IMR-90 (cell line): Measurements from ENCODE around the gene CD44. TPM values are rescaled to one million over a fixed set of nuclear protein-coding genes. Genes with fewer than 3 reads are reported as not detected.

Experiments used
- ATAC-seq: fragments of 200-7000 bp; cut with Tn5 transposase; 2 replicates; pipeline ENCODE4 v1.9.1; 2020; ENCODE audit warnings: low read depth, mild to moderate bottlenecking, moderate library complexity
- BruUV-seq: library from RNA; stranded (reverse); fragments of 400-500 nt; replicated peaks from 2 replicates; lab custom pipeline; 2021; lab: Mats Ljungman, UMichigan
- CTCF ChIA-PET: fragments of 300-600 bp; formaldehyde crosslinking; extraction: SDS; loops from one replicate; lab custom pipeline; 2021; ENCODE audit warnings: antibody characterized with exemption; lab: Yijun Ruan, JAX
- POLR2A ChIA-PET: fragments of 300-600 bp; sonication (Branson Sonifier 250); formaldehyde crosslinking; loops from one replicate; lab custom pipeline; 2022; ENCODE audit warnings: antibody characterized with exemption; ENCODE audit not compliant: unreplicated experiment; lab: Charles Lee
- DNase-seq: peaks from one replicate; pipeline ENCODE4 v3.0.0; 2013
- H2AFZ ChIP-seq: replicated peaks from 2 replicates; pipeline ENCODE3; 2013; ENCODE audit warnings: low read length, mild to moderate bottlenecking; ENCODE audit not compliant: poor library complexity
- H2AK5ac ChIP-seq: 2 replicates; pipeline ENCODE4 v1.6.1; 2013; ENCODE audit warnings: low read depth, low read length, inconsistent platforms
- H2AK9ac ChIP-seq: replicated peaks from 2 replicates; pipeline ENCODE3; 2013; ENCODE audit warnings: mild to moderate bottlenecking, low read depth, low read length, moderate library complexity; ENCODE audit not compliant: poor library complexity
- H2BK120ac ChIP-seq: 2 replicates; pipeline ENCODE4 v1.6.1; 2013; ENCODE audit warnings: low read depth, low read length, inconsistent platforms
- H2BK15ac ChIP-seq: 3 replicates; pipeline ENCODE4 v1.6.1; 2013; ENCODE audit warnings: low read depth, low read length, inconsistent platforms
- H2BK20ac ChIP-seq: 2 replicates; pipeline ENCODE4 v1.6.1; 2013; ENCODE audit warnings: low read depth, mild to moderate bottlenecking, inconsistent platforms, low read length, moderate library complexity
- H2BK5ac ChIP-seq: 2 replicates; pipeline ENCODE4 v1.6.1; 2013; ENCODE audit warnings: mild to moderate bottlenecking, low read depth, low read length, inconsistent platforms; ENCODE audit not compliant: poor library complexity, severe bottlenecking
- H3K14ac ChIP-seq: replicated peaks from 2 replicates; pipeline ENCODE4 v1.6.1; 2013; ENCODE audit warnings: low read depth, low read length, inconsistent platforms
- H3K18ac ChIP-seq: 2 replicates; pipeline ENCODE4 v1.6.1; 2013; ENCODE audit warnings: low read depth, low read length, control low read depth
- H3K23ac ChIP-seq: 2 replicates; pipeline ENCODE4 v1.6.1; 2013; ENCODE audit warnings: low read depth, low read length, inconsistent platforms
- H3K27ac ChIP-seq: 2 replicates; pipeline ENCODE4 v1.5.1; 2013; ENCODE audit warnings: mild to moderate bottlenecking, control low read depth, low read length; ENCODE audit not compliant: insufficient read depth
- H3K27me3 ChIP-seq: 2 replicates; pipeline ENCODE4 v1.6.1; 2013; ENCODE audit warnings: low read length; ENCODE audit not compliant: control insufficient read depth, insufficient read depth
- H3K36me3 ChIP-seq: 2 replicates; pipeline ENCODE4 v1.6.1; 2013; ENCODE audit warnings: low read length, mixed read lengths; ENCODE audit not compliant: control insufficient read depth, insufficient read depth
- H3K4ac ChIP-seq: 2 replicates; pipeline ENCODE4 v1.6.1; 2013; ENCODE audit warnings: low read depth, low read length, inconsistent platforms
- H3K4me1 ChIP-seq: 2 replicates; pipeline ENCODE4 v1.6.1; 2013; ENCODE audit warnings: low read length, mixed read lengths; ENCODE audit not compliant: control insufficient read depth, insufficient read depth
- H3K4me2 ChIP-seq: 2 replicates; pipeline ENCODE4 v1.6.1; 2013; ENCODE audit warnings: low read depth, mild to moderate bottlenecking, control low read depth, low read length, moderate library complexity
- H3K4me3 ChIP-seq: 2 replicates; pipeline ENCODE4 v1.5.1; 2013; ENCODE audit warnings: low read depth, mild to moderate bottlenecking, control low read depth, low read length, moderate library complexity; ENCODE audit not compliant: insufficient read depth
- H3K56ac ChIP-seq: 2 replicates; pipeline ENCODE4 v1.6.1; 2013; ENCODE audit warnings: low read length, inconsistent platforms; ENCODE audit not compliant: insufficient read depth; ENCODE audit errors: extremely low read depth
- H3K79me1 ChIP-seq, 2 experiments: 2 replicates each; pipeline ENCODE4 v1.6.1; 2013; ENCODE audit warnings: low read length in 2 of 2, inconsistent platforms in 1 of 2, low read depth in 1 of 2
- H3K9ac ChIP-seq: 2 replicates; pipeline ENCODE4 v1.6.1; 2013; ENCODE audit warnings: low read depth, low read length, control low read depth
- H3K9me1 ChIP-seq: 2 replicates; pipeline ENCODE4 v1.6.1; 2013; ENCODE audit warnings: low read length, inconsistent platforms; ENCODE audit not compliant: insufficient read depth
- H3K9me3 ChIP-seq: 2 replicates; pipeline ENCODE4 v1.6.1; 2013; ENCODE audit warnings: low read length; ENCODE audit not compliant: control insufficient read depth, insufficient read depth
- H4K20me1 ChIP-seq: 2 replicates; pipeline ENCODE4 v1.6.1; 2013; ENCODE audit warnings: low read length, inconsistent platforms; ENCODE audit not compliant: insufficient read depth
- H4K5ac ChIP-seq: 2 replicates; pipeline ENCODE4 v1.6.1; 2013; ENCODE audit warnings: mild to moderate bottlenecking, low read depth, low read length, control low read depth
- H4K8ac ChIP-seq, 2 experiments: 2 replicates each; pipeline ENCODE4 v1.6.1; 2013; ENCODE audit warnings: low read depth in 2 of 2, low read length in 2 of 2, control low read depth in 1 of 2, inconsistent platforms in 1 of 2
- H4K91ac ChIP-seq: 2 replicates; pipeline ENCODE4 v1.6.1; 2013; ENCODE audit warnings: low read depth, low read length, inconsistent platforms; ENCODE audit not compliant: insufficient read depth
- BHLHE40 ChIP-seq: fragments of 150-350 bp; IDR thresholded peaks from 2 replicates; pipeline ENCODE4 v1.6.1; 2016; ENCODE audit warnings: mild to moderate bottlenecking, low read depth, low read length
- CEBPB ChIP-seq: IDR thresholded peaks from 2 replicates; pipeline ENCODE4 v1.6.1; 2012; ENCODE audit warnings: low read depth, low read length, improper control_type of control experiment
- CHD1 ChIP-seq: IDR thresholded peaks from 2 replicates; pipeline ENCODE4 v1.6.1; 2012; ENCODE audit warnings: low read depth, low read length, improper control_type of control experiment
- FOS ChIP-seq: fragments of 150-350 bp; IDR thresholded peaks from 2 replicates; pipeline ENCODE4 v1.6.1; 2016; ENCODE audit warnings: low read depth, low read length
- MAFK ChIP-seq: IDR thresholded peaks from 2 replicates; pipeline ENCODE4 v1.6.1; 2012; ENCODE audit warnings: low read depth, low read length, improper control_type of control experiment
- MAZ ChIP-seq: IDR thresholded peaks from 2 replicates; pipeline ENCODE4 v1.6.1; 2012; ENCODE audit warnings: low read depth, mild to moderate bottlenecking, low read length, improper control_type of control experiment, moderate library complexity, borderline replicate concordance
- MXI1 ChIP-seq: IDR thresholded peaks from 2 replicates; pipeline ENCODE4 v1.6.1; 2012; ENCODE audit warnings: low read depth, mild to moderate bottlenecking, low read length, moderate library complexity, borderline replicate concordance
- NFE2L2 ChIP-seq: fragments of 150-350 bp; IDR thresholded peaks from 2 replicates; pipeline ENCODE4 v1.6.1; 2016; ENCODE audit warnings: low read depth, mild to moderate bottlenecking, low read length
- POLR2A ChIP-seq: IDR thresholded peaks from 2 replicates; pipeline ENCODE4 v1.6.1; 2012; ENCODE audit warnings: mild to moderate bottlenecking, low read depth, low read length
- RAD21 ChIP-seq: IDR thresholded peaks from 2 replicates; pipeline ENCODE4 v1.6.1; 2012; ENCODE audit warnings: low read length, improper control_type of control experiment
- RCOR1 ChIP-seq: IDR thresholded peaks from 2 replicates; pipeline ENCODE4 v1.6.1; 2012; ENCODE audit warnings: mild to moderate bottlenecking, low read length, improper control_type of control experiment; ENCODE audit not compliant: insufficient replicate concordance
- RFX5 ChIP-seq: IDR thresholded peaks from 2 replicates; pipeline ENCODE4 v1.8.0; 2012; ENCODE audit warnings: low read depth, mild to moderate bottlenecking, low read length, moderate library complexity
- SMC3 ChIP-seq: fragments of 150-350 bp; IDR thresholded peaks from 2 replicates; pipeline ENCODE4 v1.6.1; 2016; ENCODE audit warnings: low read depth, mild to moderate bottlenecking, antibody characterized with exemption, low read length, moderate library complexity
- WGBS, 2 experiments: methylation state at CpG; one replicate each; pipeline versions ENCODE4 v1.1.5 to v1.1.7; 2013; ENCODE audit warnings: missing lambda C conversion rate in 2 of 2; ENCODE audit not compliant: insufficient read length in 1 of 2; ENCODE audit errors: extremely low coverage in 2 of 2; 5-methylcytosine and 5-hydroxymethylcytosine counted together
- dilution Hi-C: fragments of 300-500 bp; cut with HindIII; formaldehyde crosslinking; loops from one replicate; pipeline ENCODE4 v1.14.3; 2018; ENCODE audit warnings: low sequenced_read_pairs; ENCODE audit not compliant: unreplicated experiment
- in situ Hi-C: fragments of 300-500 bp; cut with MboI; formaldehyde crosslinking; loops from 3 replicates; pipeline ENCODE4 v1.14.3; 2019; ENCODE audit warnings: low sequenced_read_pairs, inconsistent platforms, mixed read lengths
- intact Hi-C: fragments of 100-400 bp; cut with micrococcal nuclease; formaldehyde crosslinking; loops from 2 replicates; pipeline ENCODE4 v1.10.0; 2022
- polyA plus RNA-seq, 3 experiments: library from polyadenylated mRNA; depleted of rRNA; stranded (reverse); fragments of >200 nt; gene quantifications; 2 replicates each; pipeline ENCODE4 v1.2.3, GENCODE V29; 2012; ENCODE audit warnings: low replicate concordance in 1 of 3
- total RNA-seq: library from RNA; depleted of rRNA; stranded (reverse); fragments of >200 nt; gene quantifications from 2 replicates; pipeline ENCODE4 v1.2.3, GENCODE V29; 2012
- TF ChIP-seq, protein P1 (sequence below): fragments of 150-350 bp; IDR thresholded peaks from 2 replicates; pipeline ENCODE4 v1.6.1; 2016; ENCODE audit warnings: low read depth, mild to moderate bottlenecking, low read length, moderate library complexity, borderline replicate concordance
- TF ChIP-seq, protein P2 (sequence below): conservative IDR thresholded peaks from 2 replicates; pipeline ENCODE4 v1.5.1; 2012; ENCODE audit warnings: mild to moderate bottlenecking, low read depth, low read length, improper control_type of control experiment
- TF ChIP-seq, protein P3 (sequence below): fragments of 150-350 bp; IDR thresholded peaks from 2 replicates; pipeline ENCODE4 v1.6.1; 2017; ENCODE audit warnings: mild to moderate bottlenecking, antibody characterized with exemption, low read length, low read depth

Gene CD44
- total and polyA plus RNA-seq, 2 of the 4 experiments (the other 2 are of a cell fraction) = 357 to 947 TPM

DNA sequence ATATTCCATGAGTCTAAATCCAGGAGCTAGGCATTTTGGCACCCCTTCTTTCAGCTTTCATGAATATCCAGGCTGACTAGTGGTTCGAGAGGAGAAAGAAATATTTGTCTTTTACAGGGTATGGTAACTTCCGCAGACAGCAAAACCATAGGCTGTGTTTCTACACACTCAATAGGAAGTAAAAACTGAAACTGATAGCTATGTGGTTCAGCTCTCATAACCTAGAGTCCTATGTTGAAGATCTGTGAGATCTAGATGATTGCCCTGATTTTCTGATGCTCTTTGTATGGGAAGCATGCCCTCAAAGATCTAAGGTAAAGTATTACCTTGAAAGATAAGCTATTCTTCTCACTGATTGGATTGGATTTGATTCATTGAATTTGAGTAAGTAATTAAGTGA, 118.3 kb downstream of the CD44 start:
- BruUV-seq = no TSS peak
- Histone ChIP-seq H4K20me1 (no peaks in the 10 kb centered on the region), H2BK5ac (no peak overlapping the region), H3K4me3 (no peak overlapping the region), H3K18ac (no peak overlapping the region), H2BK15ac (no peak overlapping the region), H3K56ac (no peak overlapping the region), H2AK9ac (no peak overlapping the region), H4K91ac (no peak overlapping the region), H3K4me1 (peaks cover 14% of the 10 kb centered on the region), H3K79me1 (no peaks in the 10 kb centered on the region), H2AFZ (no peak overlapping the region), H3K27ac (no peak overlapping the region), H3K27me3 (no peaks in the 10 kb centered on the region), H2BK20ac (no peak overlapping the region), H2AK5ac (no peak overlapping the region), H4K8ac (no peak overlapping the region), H3K9me3 (no peaks in the 10 kb centered on the region), H3K9me1 (peaks cover 7% of the 10 kb centered on the region; the same call in 1 of the 2 replicates), H4K5ac (no peak overlapping the region), H2BK120ac (no peak overlapping the region), H3K23ac (no peak overlapping the region), H3K36me3 (no peaks in the 10 kb centered on the region; the same call in 1 of the 2 replicates), H3K4ac (no peak overlapping the region), H3K9ac (no peak overlapping the region), H3K14ac (no peak overlapping the region), H3K4me2 (no peak overlapping the region)
- in situ Hi-C loops (loop anchor here (10.0 kb wide), 1 partner anchor 58 kb away; no protein-coding TSS in a partner anchor), intact Hi-C loops (no loop called here), dilution Hi-C loops (no loop called here)
- ChIA-PET CTCF (interaction anchor here (1.0 kb wide), 2 partner anchors 11 to 18 kb away, joined by 4 to 5 read pairs; no protein-coding TSS in a partner anchor), POLR2A (no interaction called here)
- DNase-seq = no peak
- no peak for TF ChIP-seq MAZ
- no peak for TF ChIP-seq RAD21
- TF ChIP-seq FOS = no peak
- TF ChIP-seq RFX5 = no peak
- TF ChIP-seq, protein P1, sequence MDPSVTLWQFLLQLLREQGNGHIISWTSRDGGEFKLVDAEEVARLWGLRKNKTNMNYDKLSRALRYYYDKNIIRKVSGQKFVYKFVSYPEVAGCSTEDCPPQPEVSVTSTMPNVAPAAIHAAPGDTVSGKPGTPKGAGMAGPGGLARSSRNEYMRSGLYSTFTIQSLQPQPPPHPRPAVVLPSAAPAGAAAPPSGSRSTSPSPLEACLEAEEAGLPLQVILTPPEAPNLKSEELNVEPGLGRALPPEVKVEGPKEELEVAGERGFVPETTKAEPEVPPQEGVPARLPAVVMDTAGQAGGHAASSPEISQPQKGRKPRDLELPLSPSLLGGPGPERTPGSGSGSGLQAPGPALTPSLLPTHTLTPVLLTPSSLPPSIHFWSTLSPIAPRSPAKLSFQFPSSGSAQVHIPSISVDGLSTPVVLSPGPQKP = no peak
- TF ChIP-seq CEBPB = no peak
- no peak for TF ChIP-seq BHLHE40
- TF ChIP-seq NFE2L2 = no peak
- TF ChIP-seq, protein P2, sequence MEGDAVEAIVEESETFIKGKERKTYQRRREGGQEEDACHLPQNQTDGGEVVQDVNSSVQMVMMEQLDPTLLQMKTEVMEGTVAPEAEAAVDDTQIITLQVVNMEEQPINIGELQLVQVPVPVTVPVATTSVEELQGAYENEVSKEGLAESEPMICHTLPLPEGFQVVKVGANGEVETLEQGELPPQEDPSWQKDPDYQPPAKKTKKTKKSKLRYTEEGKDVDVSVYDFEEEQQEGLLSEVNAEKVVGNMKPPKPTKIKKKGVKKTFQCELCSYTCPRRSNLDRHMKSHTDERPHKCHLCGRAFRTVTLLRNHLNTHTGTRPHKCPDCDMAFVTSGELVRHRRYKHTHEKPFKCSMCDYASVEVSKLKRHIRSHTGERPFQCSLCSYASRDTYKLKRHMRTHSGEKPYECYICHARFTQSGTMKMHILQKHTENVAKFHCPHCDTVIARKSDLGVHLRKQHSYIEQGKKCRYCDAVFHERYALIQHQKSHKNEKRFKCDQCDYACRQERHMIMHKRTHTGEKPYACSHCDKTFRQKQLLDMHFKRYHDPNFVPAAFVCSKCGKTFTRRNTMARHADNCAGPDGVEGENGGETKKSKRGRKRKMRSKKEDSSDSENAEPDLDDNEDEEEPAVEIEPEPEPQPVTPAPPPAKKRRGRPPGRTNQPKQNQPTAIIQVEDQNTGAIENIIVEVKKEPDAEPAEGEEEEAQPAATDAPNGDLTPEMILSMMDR = no peak
- TF ChIP-seq MAFK = no peak
- TF ChIP-seq MXI1 = no peak
- no peak for TF ChIP-seq RCOR1
- TF ChIP-seq, protein P3, sequence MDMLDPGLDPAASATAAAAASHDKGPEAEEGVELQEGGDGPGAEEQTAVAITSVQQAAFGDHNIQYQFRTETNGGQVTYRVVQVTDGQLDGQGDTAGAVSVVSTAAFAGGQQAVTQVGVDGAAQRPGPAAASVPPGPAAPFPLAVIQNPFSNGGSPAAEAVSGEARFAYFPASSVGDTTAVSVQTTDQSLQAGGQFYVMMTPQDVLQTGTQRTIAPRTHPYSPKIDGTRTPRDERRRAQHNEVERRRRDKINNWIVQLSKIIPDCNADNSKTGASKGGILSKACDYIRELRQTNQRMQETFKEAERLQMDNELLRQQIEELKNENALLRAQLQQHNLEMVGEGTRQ = no peak
- TF ChIP-seq POLR2A = no peak
- no peak for TF ChIP-seq SMC3
- no peak for TF ChIP-seq CHD1
- WGBS, 2 experiments = no CpG with 5 or more reads among the region's 2 CpGs
- ATAC-seq = no peak
